NCI-H460 (cell line): Measurements from ENCODE around the gene SPATA16. TPM values are rescaled to one million over a fixed set of nuclear protein-coding genes. Genes with fewer than 3 reads are reported as not detected.
"Not testable (repeated sequence)": the region's sequence is repeated elsewhere in the genome, so short reads cannot be mapped to it uniquely, and the experiment has no call there.

ENCODE experiments used
- DNase-seq: peaks from one replicate; pipeline ENCODE4 v3.0.0-alpha.2; 2016; ENCODE audit warnings: low read depth; ENCODE audit errors: extremely low read depth
- total RNA-seq: library from RNA; depleted of rRNA; stranded (reverse); fragments of >200 nt; shearing (Covaris generic); gene quantifications from 2 replicates; pipeline ENCODE4 v1.2.3, GENCODE V29; 2014

The SPATA16 gene
- total RNA-seq, 1 experiment from 2014 or later = not detected

GRCh38 chr3:172960626-172961182 is 180.3 kb downstream of the SPATA16 start:
- not testable (repeated sequence) for DNase-seq

- no peak for DNase-seq
Measured at GRCh38 chr3:172958565-172958964, 182.5 kb downstream of the SPATA16 start.

GRCh38 chr3:172953571-172953970 is 187.5 kb downstream of the SPATA16 start:
- no peak for DNase-seq

GRCh38 chr3:172951511-172951910 is 189.5 kb downstream of the SPATA16 start:
- no peak for DNase-seq

GRCh38 chr3:172946061-172946460 is 195.0 kb downstream of the SPATA16 start:
- no peak for DNase-seq

GRCh38 chr3:172939651-172940293 is 201.3 kb downstream of the SPATA16 start:
- DNase-seq = no peak

GRCh38 chr3:172938788-172939187 is 202.2 kb downstream of the SPATA16 start:
- no peak for DNase-seq

GRCh38 chr3:172931746-172932285 is 209.2 kb downstream of the SPATA16 start:
- DNase-seq = no peak

- DNase-seq = no peak
Measured at GRCh38 chr3:172929451-172929850, 211.6 kb downstream of the SPATA16 start.

GRCh38 chr3:172924546-172924945 is 216.5 kb downstream of the SPATA16 start:
- DNase-seq = no peak

- DNase-seq = no peak
Measured at GRCh38 chr3:172919297-172919683, 221.7 kb downstream of the SPATA16 start.

GRCh38 chr3:172918568-172919296 is 222.3 kb downstream of the SPATA16 start:
- no peak for DNase-seq

GRCh38 chr3:172918165-172918564 is 222.9 kb downstream of the SPATA16 start:
- no peak for DNase-seq

- no peak for DNase-seq
Measured at GRCh38 chr3:172915911-172916514, 225.0 kb downstream of the SPATA16 start.

GRCh38 chr3:172914854-172915253 is 226.2 kb downstream of the SPATA16 start:
- no peak for DNase-seq

GRCh38 chr3:172913911-172914655 is 227.0 kb downstream of the SPATA16 start:
- DNase-seq = no peak

GRCh38 chr3:172911142-172911541 is 229.9 kb downstream of the SPATA16 start:
- no peak for DNase-seq

- no peak for DNase-seq
Measured at GRCh38 chr3:172908771-172909270, 232.2 kb downstream of the SPATA16 start.

- DNase-seq = no peak
Measured at GRCh38 chr3:172905451-172905850, 235.6 kb downstream of the SPATA16 start.

- DNase-seq = no peak
Measured at GRCh38 chr3:172904711-172905373, 236.2 kb downstream of the SPATA16 start.
